Activated CD4-positive, CD25-positive, alpha-beta regulatory T cell treated with anti-CD3 and anti-CD28 coated beads, Interleukin-2, amount 50 U/mL, for 72 hours (primary cell): ENCODE data around the gene C1orf198.

Source experiments
- DNase-seq: peaks from one replicate; pipeline ENCODE4 v3.0.0; 2021

C1orf198 gene

DNA sequence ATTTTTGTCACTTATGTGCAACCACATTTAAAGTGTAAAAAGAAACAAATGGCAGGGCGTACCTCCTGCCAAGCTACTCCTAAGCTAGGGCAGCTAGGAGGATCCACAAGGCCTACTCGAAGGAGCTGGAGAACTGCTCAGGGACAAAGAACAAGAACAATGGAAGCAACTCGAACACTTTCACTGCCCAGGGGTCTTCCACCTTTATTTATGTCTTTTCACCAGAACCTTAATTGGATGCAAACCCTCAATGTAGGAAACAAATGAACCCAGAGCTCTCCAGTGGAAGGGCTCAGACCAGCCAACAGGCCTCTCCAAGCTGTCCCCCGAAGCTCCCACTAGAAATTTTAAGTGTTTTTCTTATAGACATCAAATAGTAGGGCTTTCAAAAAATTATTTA, 39.9 kb downstream of the C1orf198 start:
- no peak for DNase-seq

DNA sequence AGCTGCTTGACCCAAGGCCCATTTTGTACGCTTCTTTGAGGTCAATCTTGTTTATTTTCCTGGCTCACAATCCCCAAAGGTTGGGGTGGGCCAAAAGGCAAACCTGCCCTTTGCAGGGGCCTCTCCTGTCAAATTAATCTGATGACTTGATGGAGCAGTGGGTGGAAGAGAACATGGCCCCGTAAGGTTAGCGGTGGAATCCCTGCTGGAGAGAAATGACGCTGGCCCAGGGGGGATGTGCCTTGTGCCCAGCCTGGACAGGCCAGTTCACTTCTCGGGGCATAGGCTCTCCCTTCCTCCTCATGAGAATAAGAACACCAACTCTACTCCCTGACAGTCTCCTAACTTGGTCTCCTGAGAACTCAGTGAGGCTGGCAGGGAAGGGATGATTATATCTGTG, 40.5 kb downstream of the C1orf198 start:
- DNase-seq, result no peak

DNA sequence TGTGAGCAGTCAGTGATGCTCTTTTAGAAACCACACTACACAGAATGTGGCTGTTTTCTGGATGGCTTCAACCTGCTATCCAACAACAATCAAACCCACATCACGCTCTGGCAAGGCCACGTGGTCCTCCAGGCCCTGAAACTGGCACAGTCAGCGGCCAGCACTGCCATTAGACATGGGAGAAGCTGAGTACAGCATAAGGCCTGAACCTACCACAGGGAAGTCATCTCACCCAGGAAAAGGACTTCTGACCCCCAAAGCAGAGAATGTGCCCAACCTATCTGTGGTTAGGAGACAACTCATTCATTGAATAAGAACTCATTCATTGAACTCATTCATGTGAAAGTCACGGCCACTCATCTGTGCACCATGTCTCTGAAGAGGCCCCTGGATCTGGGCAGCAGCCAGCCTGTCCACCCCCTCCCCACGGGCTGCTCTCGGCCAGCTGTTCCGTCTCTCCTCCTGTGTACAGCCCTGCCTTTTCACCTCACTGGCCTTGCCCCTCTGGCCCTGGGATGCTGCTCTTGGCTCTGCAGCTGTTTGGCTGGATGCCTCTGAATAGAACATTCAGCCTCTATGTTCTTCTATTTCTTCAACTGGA, 41.1 kb downstream of the C1orf198 start:
- DNase-seq, result no peak

DNA sequence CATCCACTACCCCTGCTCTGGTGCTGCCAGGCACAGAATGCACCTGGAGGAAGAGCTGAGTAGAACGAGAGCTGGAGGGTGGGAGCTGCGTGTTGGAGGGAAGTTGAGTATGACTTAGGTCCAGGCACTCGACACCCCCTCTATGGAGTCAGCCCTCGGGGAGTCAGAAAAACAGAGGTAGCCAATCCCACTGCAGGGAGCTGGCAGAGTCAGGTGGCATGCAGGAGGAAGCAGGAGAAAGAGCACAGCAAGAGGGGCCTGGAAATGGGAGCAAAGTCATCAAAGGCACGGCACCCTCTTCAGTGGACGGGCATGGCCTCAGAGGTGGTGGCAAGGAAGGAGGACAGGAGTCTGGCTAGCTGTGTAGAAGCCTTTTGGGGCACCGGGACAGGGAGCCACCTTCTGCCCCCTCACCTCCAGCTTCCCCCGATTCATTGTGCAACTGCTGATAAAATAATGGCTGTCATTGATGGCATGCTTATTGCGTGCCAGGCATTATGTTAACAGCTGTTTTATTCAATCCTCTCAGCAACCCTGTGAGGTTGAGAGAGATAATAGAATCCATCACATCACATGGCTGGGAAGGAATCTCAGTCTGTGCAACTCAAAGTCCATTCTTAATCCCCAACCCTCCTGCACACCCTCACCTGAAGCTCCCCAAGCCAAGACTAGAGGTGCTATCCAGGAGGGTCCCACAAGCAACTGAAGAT, 42.0 kb downstream of the C1orf198 start:
- DNase-seq, result no peak

DNA sequence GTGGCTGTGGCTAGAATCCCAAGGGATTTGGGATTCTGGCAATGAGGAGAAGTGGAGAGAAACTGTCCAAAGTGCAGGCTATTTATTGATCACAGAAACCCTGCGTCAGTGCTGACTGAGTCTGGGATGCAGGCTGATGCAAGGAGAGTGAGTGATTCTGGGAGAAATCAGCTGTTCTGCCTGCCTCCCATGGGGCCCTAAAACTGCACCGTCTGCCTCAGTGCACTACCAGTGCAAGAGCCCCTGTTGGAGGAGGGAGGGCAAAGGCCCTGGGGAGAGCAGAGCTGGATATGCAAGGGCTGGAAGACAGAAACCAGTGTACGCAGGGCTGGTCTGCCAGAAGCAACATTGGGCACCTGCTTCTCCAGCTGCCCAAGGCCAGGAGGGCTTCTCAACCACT, 42.6 kb downstream of the C1orf198 start:
- DNase-seq, result no peak

DNA sequence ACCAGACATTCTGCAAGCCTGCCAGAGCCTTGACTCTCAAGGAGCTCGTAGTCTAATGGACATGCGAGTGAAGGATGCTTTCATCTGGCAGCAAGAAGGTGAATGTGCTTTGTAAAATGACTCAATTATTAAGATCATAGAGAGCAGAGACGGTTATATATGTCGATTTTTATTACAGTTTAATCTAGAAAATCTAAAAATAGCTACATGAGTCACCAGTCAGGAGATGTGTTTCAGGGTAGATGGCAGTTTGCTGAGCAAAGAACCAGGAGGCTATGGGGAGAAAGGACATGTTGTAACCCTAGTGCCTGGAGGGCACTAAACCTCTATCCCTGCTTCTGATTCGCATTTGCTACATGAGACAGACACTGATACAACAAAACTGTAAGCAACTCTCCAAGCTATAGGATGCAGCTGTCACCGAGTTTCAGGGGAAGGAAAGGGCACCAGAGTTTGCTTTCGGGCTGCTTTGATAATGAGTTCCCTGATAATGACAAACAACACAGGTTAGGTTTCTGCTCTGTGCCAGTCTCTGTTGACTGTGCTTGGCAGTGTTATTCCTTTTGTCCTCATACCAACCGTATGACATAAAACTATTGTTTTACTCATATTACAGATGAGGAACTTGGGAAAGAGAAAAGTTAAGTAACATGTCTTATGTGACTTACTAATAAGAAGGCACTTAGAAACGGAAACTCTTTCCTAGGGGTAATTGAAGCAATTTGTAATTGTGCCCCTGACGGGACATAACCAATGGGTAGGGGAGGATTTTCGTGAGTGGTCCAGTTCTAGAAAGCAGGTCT, 43.2 kb downstream of the C1orf198 start:
- no peak for DNase-seq

DNA sequence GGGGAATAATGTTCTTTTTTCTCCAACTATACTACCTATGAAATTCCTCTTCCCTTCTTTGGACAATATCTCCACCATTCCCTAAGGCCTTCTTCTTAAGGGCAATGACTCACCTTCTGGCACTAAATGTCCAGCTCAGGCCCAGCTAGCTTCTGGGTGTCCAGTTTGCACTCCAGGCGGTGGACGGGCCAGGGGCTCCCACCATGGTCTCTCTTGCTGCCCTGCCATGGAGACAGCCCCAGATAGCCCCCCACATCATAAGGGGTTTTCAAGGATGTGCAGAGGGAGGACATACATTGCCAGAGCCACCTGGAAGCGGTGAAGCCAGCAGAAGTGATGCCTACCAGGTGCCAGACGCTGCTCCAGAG, 43.8 kb downstream of the C1orf198 start:
- no peak for DNase-seq

DNA sequence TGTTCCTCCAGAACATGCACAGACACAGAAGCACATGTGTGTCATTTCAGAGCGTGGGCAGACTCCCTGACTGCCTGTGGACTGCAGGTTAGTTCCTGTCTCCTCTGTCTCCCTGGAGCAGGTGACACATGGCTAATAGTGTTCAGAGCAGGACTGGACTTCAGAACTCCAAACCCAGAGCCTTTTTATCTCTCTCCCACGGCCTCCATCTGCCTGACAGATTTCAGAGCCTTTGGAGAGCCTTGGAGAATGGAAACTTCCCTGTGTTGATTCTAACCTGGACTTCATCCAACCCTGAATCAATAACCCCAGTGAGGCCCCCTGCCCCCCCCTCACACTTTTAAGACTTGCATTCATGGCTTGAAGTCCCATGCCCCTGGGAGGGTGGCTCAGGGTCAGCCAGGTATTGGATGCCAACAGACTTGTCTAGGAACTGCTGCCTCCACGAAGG, 44.4 kb downstream of the C1orf198 start:
- no peak for DNase-seq

DNA sequence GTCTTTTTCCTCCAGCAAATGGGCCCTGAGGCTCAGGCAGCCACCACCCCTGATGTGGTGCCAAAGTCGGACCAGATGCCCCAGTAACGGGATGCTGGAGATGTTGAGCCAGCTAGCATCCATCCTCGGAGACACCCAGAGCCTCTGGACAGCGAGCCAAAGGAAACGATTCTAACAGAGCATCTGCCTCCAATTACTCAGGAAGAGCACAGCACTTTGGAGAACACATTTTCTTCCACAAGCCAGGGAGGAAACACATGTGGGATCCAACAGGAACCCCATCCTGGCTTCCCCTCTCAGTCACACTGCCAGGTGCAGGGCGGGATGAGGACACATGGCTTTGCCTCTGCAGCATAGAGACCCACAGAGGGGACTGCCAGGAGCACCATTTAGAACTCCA, 44.9 kb downstream of the C1orf198 start:
- DNase-seq, result no peak

DNA sequence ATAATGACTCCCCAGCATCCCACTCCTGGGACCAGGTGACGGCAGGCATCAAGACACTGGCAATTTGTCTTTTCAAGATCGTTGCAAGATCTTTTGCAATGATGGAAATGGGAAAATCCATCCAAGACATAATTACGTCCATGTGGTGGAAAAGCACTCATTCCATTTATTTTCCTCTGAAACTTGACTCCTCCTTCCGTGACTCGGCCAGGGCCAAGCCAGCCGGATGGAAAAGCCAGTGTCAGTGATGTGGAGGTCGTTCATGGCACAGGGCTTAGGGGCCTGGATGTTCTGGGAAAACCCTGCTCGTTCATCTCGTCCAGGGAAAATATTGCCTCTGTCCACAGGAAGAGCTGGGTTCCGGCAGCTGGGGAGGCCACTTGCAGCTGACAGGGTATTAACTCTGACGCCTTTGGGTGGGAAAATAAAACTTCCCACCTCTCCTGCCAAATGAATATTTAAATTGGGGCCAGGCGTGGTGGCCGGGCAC, 46.2 kb downstream of the C1orf198 start:
- DNase-seq, result no peak

DNA sequence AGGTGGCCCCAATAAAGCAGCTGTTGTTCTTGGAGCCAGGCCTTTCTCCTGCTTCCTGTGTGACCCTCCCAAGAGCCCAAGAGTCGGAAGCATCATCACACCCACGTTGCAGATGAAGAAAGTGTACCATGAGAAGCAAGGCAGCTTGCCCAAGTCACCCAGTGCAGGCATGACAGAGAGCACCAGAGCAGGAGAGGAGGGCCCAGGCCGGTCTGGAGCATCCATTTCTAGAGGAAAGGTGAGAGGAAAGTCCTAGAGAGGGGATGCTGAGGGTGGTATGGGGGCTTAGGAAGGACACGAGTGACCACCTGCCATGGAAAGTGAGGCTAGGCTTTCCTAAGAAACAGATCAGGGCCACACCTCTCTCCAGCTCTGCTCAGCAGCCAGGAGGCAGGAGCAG, 47.0 kb downstream of the C1orf198 start:
- no peak for DNase-seq

DNA sequence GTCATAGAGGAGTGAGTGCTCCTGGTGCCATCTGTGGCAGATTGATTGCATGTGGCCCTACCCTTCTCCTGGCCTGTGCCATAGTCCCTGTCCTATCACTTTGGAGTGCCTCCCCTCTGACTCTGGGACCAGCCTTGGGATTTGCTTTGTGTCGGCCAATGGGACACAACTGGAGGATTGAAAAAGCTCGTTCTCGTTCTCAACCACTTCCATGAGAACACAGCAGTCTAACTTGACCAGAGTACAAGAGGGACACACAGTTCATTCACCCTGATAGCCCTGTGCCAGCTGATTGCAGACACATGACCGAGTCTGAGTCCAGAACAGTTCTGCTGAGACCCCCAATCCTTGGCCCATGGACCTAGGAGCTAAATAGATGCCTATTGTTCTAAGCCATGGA, 47.8 kb downstream of the C1orf198 start:
- DNase-seq, result no peak

DNA sequence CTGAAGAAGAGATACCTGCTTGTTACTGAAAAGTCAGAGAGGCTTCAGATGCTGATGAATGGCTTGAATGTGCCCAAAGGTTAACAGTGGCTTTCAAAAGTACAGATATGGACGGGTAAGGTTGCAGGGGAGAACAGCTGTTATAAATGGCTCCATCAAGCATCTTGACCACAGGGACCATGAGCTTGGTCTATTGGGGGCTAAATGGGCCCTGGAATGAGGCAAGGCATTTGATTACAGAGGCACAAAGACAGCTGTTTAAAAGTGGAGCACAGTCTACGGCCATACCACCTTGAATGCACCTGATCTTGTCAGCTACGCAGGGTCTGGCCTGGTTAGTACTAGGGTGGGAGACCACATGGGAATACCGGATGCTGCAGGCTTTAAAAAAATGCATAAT, 48.3 kb downstream of the C1orf198 start:
- no peak for DNase-seq

DNA sequence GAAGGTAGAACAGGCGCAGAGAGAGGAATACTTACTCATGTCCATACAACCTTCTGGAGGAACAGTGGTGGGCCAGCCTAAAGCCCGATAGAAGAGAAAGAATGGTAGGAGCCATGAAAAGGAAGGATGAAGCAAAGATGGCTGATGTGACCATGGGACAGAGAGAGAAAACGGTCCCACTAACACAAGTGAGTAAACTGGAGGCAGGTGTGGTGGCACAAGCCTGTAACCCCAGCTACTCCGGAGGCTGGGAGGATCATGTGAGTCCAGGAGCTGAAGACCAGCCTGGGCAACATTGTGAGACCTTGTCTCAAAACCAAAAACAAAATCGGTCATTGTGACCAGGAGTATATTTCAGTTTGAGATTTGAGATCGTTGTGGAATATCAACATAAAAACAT, 49.4 kb downstream of the C1orf198 start:
- DNase-seq, result no peak

DNA sequence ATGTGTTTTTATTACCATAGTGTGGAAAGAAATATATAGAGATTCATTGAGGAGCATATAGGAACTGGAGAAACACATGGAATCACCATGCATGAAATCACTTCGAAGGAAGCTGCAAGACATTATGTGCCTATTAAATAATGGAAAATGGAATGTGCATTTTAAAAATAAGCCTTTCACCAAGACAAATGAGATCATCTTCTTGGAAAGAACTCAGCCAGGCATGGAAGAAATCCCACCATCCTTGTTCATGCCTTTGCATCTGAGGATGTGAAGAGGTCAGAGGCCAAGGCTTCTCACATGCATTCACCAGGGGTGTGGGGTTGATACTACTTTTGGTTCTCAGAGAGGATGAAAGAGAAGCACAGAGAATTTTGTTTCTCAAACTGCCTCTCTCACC, 50.0 kb downstream of the C1orf198 start:
- no peak for DNase-seq

DNA sequence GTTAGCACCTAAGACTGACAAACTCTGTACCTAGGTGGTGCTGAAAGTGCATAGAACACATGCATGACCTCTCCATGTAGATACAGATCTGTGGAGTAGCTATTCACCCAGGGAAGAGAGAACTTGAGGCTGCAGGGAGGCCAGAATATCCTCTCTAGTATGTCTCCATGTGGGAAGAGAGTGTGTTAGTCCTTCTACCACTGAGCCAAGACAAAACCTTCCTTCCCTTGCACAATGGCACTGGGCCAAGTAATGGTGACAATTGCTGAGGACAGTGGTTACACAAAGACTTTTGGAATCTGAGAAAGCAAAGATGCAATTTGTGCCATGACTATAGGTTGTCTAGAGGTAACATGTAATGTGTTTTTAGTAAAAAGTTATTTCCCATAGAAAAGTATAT, 52.3 kb downstream of the C1orf198 start:
- no peak for DNase-seq

DNA sequence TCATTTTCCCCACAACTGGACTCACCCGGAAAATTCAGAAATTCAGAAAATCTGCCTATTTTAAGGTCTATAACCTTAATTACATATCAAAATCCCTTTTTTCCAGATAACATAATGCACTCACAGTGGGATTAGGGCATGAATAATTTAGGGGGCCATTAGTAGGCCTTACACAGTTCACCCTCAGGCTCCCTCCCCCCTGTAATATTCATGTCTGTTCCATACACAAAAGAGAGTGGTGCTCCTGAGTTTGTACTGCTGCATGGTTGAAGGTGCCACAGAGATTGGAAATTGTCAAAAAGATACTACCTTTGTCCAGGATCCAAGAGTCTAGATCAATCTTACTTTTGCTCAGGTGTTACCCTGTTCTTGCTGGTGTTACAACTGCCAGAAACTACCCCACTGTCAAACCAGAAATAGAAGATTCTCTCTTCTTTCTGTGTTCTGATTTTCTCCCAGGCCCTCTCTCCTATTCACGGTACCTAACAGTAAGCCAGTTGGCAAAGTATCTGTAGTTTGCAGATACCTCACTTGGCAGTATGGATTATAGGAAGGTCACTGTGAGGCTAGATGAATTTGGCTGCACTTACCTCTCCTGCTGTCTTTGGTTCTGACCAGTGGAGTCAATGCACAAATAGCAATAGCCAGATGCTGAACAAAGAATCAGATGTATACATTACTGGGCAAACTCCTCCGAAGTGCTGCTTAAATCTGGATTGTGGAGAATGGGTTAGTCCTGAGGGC, 53.2 kb downstream of the C1orf198 start:
- no peak for DNase-seq

DNA sequence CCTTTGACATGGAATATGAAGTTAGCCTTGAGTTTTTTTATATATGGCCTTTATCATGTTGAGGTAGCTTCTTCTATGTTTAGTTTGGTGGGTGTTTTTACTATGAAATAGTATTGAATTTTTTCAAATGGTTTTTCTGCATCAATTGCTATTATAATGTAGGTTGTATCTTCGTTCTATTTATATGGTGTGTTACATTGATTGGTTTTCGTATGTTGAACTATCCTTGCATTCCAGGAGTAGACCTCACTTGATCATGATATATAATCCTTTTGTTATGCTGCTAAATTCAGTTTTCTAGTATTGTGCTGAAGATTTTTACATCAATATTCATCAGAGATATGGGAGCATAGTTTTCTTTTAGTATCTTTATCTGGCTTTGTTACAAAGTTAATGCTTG, 55.8 kb downstream of the C1orf198 start:
- no peak for DNase-seq

DNA sequence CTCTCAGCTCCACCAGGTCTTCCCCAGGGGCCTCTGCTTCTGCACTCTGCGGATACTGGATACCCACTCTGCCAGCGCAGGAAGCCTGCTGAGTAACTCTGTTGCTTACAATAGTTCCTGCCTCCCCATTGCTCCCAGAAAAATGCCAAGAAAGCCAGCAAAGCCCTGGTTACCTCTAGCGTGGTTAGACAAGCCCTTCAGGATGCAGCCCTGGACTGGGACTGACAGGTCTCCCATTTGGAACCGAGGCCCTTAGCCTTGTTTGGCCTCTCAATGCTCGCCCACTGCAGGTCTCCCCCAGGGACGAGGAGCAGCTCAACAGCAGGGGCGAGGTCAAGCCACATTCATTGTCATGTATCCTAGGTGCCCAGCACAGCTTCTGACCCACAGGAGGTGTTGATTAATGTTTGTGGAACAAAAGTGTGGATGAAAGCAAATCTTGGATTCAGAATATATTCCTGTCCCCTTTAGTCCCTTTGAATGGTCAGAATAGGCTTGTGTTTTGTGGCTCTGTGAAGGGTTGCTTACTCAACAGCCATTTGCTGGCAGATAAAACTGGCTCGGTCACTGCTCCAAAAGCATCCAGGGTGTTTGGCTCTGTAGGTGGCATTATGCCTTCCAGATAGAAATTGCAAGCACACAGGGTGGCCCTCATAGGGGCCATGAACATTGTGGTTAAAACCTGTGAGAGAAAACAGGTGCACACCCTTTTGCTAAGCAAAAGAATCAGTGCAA, 58.9 kb downstream of the C1orf198 start:
- DNase-seq, result no peak

DNA sequence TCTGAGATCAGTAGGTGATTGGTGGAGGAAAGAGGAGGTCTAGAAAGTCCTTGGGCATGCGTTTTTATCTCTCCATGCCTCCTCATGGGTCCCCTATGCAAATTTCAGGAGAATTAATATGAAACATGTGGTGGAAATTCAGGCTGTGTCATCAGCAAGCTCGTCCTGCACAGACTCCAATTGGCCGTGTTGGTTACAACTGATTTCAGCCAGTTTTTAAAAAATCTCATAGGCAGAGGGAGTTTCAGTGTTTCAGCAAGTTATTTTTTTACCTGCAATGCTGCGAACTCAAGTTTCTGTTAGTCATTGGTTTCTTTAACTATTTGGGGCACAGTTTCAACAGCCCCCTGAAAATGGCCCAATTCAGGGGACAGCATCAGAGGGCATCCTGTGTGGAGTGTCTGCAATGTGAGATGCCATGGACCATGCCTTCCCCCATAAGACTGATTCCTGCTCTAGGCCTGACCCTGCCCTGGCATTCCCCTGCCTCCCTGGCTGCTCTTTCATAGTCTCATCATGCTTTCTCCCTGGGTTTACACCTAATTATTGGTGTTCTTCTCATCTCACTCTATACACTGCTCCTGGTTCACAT, 59.9 kb downstream of the C1orf198 start:
- no peak for DNase-seq

DNA sequence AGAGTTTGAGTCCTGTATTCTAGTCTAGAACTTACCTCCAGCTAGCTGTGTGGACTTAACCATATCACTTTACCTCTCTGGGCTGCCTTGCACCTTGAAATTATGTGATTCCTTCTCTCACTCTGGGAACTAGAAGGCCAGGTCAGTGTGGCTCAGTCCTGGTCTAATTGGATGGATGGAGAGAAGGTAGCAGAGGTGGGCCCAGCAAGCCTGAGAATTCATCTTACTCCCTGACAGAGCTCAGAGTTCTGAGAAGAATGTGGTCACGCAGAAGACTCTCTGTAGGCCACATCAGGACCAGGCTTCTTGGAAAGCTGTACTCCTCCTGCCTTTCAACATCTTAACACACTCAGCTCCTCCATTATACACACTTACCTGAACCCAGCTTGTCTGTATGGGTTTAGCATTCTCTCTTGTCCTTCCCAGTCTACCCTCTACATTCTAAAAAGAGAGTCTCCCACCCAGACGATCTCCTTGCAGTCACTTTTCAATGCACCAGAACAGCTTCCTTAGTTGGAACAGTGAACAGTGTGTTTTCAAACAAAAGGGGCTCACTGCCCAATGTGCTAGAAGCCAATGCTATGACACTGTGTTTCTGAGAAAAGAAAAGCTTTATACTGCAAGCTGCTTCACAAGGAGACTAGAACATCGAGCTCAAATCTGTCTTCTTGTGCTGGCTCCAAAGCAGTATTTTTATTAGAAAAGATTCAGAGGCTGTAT, 60.6 kb downstream of the C1orf198 start:
- no peak for DNase-seq

DNA sequence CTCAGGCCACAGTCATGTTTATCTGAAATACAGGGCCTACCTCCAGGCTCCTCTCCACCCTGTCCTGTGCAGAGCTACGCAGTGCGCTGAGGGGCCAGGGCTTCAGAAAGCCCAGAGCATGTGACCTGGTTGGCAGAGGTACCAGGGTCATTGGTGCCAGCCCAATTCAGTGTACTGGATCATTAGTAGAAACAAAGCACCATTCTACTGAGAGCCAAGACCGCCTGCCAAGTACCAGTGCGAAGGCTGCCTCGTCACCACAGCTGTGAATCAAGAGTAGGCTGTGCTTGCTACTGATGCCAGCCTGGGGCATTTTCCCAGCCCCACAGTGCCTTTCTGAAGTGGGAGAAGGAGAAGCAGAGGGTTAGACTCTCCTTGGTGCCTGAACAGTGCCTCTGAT, 61.3 kb downstream of the C1orf198 start:
- DNase-seq, result no peak
